SHP77 (cell line): ENCODE results near the gene UVSSA.

Experiments
- DNase-seq, 2 experiments: peaks; one replicate each; lab custom pipeline; 2025; lab: John Stamatoyannopoulos, UW

Gene UVSSA

DNA sequence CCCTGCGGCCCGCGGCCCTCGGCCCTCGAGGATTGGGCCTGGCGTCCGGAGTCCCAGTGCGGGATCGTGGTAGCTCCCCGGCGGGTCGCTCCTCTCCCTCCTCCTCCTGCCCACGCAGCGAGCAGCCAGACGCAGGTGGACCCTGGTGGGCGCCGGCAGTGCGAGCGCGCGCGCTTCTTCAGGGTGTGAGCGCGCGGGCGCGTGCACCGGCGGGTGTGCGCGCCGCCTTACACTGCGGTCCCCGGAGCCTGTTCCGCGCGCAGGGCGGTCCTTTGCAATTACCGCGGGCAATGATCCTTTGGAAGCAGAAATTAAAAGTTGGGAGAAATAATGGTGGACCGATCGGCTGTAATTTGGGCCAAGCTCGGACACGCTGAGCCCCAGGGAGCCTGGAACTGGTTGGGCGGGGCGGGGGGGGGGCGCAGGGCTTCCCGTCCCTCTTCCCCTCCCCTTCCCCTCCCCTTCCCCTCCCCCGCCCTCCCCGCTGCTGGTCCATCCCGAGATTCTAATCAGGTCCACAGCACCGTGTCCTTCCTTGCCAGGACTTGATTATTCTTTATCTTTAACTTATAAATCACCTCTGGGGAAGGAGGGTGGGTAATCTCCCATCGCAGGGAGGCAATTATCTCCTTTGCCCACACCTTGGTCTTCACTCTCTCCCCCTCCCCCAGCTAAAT lies 60.8 kb downstream of the UVSSA start:
- no peak for DNase-seq

DNA sequence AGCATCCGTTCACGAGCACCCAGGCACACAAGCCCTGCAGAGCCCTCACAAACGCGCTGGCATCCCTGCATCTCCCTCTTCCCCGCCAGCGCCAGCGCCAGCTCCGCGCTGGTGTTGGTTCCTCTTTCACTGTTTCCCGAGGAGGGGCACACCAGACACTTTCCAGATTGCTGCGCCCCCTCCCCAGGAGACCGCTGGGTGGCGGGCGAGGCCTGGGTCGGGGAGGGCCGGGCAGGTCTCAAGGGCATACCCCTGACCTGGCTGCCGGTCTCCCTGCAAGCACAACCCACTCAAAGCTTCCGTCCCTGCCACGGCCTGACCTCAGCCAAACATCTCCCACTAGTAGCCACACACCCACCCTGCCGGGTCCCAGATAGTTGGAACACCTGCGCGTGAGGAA lies 61.4 kb downstream of the UVSSA start:
- no peak for DNase-seq

DNA sequence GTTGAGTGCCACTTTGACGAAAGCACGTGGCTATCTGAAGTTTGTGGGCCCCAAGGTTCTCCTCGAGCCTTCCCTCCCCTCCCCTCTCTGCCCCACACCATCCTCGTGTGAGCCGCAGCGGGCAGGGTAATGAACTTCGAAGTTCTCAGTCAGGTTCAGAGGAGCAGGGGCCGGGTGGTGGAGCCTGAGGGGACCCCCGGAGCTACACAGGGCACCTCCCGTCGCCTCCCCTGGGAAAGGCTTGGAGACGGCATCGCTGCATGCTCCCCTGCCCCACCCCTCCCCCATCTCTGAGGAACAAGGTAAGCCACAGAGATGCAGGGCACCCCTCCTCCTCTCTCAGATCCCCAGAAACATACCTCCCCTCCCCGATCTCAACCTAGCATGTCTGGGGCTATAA lies 62.1 kb downstream of the UVSSA start:
- DNase-seq, result no peak

DNA sequence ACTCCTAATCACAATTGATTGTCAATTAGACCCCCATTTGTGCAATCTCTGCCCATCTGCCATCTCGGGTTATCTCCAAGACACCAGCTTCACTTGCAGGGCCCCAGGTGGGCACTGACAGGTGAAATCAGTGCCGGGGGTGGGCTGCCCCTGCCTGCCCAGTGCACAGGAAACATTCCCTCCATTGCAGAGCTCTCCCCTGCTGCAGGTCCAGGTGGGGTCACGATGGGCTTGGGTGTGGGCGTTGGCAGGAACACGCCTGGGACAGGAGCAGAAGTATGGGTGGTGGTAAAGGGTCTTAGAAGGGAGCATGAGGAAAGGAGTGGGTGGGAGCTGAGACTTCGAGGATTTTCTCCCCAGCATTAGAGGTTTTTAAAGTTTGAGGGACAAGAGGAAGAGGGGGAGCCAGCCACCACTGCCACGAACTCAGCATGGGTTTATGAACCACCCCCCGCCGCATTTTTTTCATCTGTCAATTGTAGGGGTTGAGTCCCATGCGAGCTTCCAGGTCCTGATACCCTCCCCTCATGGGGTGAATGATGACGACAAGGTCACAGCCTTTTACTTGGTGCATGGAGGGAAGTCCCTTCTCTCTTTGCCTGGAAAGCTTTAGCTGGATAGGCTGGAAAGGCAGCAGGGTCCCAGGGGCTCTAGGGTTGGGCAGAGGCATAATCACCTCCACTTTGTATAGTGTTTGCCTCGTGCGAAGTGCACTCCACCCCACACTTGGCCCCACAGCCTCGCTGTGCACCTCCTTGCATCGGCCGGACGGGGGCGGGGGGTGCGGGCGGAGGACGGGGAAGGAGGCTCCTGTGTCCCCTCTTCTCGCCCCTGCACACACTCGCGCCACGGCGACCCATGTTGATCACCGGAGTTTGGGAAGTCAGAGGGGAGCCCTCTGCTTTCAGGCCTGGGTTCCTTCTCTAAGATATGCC lies 62.8 kb downstream of the UVSSA start:
- no peak for DNase-seq

DNA sequence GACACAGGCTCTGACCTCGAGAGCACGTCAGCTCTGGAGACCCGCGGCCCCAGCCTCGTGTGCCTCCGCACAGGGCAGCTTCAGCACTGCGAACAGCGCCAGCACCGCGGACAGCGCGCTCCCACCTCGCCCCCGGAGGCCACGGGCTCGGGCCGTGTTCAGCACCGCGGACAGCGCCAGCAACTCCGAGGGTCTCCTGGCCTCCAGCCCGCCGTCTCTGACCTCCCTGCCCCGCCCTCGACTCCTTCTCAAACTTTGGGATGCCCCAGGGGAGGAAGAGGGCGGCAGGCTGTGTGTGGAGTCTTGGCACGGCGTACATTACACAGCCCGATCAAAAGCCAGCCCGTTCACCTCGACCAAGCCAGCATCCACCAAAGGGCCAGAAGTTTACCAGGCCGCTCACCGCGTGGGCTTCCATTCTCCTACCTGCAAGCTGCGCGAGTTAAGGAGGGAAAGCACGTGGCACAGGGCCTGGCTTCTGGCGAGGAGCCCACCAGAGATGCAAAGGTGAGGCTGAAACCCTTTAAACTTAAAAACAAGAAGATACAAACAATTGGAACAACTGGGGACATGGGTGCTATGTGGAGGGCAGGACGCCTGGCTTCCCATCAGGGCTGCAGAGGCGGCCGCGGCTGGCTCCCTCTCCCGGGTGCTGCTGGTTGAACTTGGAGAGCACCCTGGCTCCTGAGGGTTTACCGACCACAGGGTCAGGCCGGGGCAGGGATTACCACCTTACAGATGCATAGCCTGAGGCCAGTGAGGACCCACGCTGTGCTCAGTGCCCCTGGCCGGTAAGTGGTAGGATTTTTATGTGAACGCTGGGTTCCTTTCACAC lies 63.7 kb downstream of the UVSSA start:
- DNase-seq, result no peak

DNA sequence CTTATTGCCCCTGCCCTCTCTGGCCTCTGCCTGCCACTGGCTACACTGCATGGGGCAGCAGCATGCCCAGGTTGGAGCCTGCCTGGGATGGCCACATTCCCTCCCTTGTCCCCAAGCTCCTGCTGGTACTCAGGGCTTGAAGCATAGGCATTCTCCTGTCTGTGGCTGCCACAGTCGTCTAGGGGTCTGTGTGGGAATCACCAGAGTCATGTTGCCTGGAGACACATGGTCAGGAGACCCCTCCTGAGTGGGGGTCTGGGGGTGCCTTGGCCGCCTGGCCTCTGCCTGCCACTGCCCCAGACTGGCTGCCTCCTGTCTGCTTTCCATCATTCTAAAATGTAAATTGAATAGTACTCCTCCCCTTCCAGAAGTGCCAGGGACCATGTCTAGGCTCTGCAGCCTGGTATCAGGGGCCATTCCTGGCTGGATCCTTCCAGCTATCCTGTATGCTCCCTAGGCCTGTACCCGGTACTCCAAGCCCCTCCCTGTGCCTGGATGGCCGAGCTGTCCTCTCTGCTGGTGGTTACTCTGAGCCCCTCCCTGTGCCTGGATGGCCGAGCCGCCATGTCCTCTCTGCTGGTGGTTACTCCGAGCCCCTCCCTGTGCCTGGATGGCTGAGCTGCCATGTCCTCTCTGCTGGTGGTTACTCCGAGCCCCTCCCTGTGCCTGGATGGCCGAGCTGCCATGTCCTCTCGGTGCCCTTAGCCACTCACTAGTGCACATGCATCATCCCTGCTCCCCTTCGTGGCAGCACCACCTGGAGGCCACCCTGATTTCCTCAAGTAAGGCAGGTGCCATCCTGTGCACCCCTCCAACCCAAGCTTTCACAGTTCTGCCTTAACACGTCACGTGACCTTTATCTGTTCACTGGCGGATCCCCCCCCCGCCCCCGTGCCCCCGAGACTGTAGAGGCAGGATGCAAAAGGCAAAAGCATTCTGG lies 64.7 kb downstream of the UVSSA start:
- no peak for DNase-seq

DNA sequence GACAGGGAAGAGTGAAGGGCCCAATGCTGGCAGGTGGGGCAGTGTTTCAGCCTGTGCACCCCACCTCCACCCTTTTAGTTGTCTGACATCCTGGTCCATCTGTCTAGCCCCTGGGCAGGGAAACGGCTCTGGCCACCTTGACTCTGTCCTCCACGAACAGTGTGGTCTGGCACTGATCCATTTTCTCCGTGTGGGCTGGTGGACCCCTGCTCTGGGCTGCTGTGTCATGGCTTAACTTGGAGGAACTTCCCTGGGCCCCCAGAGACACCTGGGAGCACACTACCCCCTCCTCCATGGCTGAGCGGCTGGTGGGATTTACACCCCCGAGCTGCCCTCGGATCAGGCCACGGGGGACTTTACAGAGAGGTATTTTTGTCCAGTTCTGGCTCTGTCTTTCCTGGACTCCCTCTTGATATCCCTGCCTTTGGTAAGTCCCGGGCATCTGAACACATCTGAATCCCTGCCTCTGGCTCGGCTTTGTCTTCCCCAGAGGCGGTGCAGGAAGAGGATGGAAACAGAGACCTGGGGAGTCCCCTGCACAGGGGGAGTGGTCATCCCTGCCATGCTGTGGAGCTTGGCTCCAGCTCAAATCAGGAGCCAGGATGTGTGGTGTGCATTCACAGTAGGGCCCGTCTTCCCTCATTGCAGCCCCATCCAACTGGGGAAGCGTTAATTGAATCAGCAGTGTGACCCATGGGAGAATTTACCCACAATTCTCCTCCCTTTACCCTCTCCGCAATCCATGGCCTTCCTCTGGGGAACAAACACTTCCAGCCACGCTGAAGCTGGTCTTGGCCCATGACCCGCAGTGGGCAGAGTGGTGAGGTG lies 65.6 kb downstream of the UVSSA start:
- no peak for DNase-seq

DNA sequence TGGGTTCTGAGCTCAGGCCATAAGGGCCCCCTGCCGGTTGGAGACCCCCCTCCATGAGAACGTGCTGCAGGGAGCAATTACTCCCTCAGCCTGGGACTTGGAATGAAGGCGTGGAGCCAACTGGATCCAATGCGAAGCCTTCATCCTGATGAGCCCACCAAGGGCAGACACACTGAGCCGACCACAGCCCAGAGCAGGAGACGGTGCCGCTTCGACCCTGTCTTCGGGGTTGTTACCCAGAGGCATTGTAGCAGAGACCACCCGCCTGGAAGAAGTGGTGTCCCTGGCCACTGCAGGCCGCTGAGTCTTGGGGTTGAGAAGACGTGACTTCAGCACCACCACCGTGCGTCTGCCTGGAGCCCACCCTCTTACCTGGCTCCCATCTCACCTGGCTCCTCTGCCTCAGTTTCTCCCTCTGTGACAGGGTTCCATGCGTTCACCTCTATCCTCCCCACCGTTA lies 66.2 kb downstream of the UVSSA start:
- DNase-seq, result no peak

DNA sequence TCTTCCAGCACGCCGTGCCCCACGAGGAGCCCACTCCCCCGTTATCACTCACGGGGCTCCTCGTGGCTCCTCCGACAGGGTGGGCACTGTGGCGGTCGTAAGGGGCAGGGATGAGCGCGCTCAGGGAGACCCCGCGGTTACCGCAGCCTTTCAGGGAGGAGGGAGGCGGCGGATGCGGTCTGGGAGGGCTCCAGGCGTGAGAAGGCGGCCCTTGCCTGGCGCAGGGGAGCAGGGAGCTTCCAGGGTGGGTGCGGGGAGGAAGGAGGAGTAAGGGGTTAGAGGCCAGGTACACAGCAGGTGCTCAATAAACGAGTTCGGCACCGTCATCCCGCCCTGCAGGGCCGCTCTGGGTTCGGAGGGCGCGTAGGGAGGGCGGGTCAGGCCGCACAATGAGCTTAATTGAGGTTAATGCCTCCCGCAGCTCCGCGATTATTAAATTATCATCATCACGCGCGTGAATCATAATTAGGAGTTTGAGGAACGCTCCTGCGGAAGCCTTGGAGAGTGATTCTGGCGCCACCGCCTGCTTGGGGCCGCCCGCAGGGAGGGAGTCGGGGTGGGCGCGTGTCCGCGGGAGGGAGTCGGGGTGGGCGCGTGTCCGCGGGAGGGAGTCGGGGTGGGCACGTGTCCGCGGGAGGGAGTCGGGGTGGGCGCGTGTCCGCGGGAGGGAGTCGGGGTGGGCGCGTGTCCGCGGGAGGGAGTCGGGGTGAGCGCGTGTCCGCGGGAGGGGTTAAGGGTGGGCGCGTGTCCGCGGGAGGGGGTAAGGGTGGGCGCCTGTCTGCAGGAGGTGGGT lies 66.9 kb downstream of the UVSSA start:
- DNase-seq, result no peak

DNA sequence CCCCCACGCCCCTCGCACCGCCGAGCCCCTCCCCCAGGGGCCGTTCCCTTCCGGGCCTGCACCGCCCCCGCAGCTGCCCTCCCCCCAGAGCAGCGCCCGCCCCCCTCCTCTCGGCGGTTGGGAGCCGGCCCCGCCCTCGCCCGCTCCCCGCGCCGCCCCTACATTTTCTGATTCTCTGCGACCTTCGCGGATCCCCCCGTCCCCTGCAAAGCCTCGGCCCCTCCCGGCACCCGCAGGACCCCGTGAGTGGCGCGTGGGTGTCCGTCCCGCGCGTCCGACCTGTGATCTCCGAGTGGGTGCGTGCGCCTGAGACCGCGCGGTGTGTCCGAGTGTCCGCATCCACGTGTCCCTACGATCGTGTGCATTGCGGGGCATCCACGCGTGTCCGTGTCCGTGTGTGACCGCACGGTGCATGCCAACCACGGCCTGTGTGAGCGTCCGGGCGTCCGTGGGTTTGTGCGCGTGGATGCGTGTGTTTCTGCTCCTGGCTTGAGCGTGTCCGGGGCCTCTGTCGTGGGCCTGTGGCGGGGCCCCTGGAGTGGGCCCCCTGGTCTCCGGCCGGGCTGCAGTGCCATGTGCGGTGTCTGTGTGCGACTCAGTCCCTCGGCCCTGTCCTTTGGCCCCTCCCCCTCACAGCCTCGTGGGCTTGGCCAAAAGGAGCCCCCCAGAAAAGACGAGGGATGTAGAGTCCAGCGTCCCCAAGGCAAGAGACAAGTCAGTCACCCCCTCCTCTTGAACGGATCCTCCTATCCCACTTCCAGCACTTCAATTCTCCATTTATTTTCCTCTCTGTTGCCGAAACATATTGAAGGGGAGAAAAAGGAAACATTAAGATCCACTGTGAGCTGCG lies 68.0 kb downstream of the UVSSA start:
- no peak for DNase-seq

DNA sequence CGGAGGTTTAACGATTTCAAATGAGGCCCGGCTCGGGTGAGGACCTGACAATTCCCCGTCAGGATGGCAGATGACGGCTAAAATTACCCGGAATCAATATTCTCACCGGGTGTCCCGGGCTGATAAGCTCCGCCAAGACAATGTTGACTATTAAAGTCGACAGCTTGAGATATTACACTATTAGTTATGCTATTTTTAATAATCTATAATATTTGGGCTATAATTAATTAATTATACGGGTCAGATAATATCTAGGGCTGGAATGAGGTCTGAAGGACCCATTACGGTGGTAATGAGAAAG lies 68.6 kb downstream of the UVSSA start:
- no peak for DNase-seq

DNA sequence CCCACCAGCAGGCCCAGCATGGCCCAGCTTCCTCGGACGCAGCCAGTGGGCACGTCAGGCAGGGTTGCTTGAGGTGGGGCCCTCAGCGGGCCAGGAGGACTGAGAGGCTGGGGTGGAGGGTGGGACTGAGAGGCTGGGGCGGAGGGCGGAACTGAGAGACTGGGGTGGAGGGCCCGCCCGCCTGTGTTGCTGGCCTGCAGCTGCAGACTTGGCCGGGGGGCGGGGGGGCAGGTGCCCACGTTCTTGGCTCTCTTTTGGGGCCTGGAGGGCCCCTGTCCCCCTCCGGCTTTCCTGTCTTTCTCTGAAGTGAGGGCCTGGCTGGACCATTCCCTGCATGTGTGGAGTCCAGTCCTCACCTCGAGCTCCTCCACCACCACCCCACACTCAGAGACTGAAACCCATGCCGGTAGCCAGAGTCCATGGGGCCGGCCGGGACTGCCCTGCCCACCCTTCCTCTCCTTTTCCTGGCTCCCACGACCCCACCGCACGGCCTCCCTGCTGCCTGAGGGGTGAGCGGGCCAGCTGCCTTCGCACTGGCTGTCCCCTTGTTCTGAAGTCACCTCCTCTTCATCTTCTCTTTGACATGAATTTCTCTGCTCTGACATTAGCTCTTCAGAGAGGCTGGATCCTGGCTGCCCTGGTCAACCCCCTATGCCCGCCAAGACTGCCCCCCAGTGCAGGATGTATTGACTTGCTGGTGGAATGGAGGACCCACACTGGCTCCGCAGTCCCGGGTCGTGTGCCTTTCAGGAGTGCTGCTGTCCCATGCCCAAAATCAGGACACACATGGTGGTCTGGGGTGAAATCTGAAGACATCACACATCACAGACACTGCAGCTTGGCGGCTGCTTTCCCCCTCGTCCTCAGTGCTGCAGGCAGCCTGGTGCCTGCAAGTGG lies 69.3 kb downstream of the UVSSA start:
- no peak for DNase-seq

DNA sequence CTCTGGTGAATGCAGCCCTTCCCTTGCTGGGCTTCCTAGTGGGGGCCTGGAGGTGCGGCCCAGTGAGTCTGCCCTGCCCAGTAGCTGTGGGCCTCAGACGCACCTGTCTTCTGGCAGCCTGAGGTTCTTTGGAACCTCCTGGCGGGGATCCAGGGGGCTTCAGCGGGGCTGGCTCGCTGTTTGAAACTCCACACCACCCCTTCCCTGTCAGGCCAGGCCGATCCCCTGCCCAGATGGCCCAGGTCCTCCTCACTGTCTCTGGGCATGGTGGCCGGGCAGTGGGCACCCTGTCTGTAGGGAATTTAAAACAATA lies 69.9 kb downstream of the UVSSA start:
- no peak for DNase-seq

DNA sequence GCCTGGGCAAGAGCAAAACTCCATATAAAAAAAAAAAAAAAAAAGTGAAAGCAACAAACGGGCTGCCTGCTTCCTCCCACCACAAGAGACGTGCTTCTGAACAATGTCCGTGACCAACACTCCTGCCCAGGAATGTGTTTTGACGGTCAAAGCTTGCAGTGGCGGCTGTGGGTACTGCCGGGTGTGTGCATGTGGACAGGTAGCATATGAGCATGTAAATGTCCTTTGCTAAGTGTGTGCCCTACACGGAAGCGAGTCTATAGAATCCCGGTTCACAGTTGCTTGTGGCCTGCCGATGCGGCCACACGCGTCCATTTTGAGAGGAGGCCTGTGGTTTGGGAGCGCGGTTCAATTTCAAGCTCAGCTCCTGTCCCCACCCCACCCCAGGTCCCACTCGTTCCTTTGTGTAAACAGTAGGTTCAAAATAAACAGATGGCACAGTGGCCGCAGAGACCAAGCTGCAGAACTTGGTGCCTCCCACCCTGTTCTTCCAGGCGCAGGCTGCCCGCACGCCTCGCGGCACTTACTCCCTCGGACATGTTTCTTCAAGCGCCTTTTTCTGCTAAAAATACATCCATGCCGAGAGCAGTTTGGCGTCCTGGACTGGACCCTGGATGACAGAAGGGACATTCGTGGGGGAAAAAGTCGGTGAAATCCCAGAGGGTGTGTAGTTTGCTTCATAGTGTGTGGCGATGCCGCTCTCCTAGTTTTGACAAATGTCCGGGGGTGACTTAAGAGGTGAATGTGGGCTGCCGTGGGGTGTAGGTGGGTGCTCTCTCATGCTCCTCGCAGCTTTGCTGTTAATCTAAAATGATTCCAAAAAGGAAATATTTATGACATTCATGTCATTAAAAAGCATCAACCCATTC lies 70.7 kb downstream of the UVSSA start:
- no peak for DNase-seq

DNA sequence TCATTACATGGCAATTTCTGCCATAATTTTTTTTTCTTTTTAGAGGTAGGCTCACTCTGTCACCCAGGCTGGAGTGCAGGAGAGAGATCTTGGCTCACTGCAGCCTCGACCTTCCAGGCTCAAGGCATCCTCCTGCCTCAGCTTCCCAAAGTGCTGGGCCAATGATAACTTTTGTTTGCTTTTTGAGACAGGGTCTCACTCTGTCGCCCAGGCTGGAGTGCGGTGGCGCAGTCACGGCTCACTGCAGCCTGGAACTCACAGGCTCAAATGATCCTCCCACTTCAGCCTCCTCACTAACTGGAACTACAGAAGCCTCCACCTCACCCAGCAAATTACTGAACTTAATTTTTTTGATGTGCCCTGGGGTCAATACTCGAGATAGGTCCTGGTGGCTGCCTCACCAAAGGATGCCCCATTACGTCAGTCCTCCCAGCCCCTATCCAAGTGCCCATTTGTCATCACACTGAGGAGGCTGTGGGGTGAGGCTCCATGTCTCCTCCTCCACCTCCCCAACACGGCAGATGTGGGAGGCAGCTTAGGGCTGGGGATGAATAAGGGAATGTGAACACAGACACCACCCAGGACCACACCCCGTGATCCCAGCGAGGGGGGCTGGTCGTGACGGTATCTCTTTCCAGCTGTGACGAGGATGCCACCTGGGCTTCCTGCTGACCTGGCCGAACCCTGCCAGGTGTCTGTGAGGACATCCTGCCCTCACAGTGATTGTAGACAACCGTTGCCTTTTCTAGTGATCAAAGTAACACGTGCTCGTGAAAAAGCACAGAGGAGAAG lies 71.7 kb downstream of the UVSSA start:
- no peak for DNase-seq

DNA sequence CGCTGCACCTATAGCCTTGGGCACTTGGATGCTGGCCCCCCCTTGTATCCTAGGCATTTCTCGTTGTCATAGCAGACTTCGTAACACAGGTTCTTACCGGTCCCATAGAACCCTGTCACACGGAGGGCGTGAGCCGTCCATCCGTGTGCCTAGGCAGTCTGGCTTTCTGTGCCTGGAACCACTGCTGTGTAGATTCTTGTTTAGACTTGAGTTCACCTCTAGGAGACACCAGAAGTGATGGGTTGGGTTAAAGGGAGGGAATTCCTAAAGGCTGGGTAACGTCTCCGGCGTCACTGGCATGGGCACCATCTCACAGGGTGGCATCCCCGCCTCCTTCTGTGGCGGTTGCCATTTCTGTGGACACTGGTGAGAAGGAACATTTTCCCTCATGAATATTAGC lies 72.7 kb downstream of the UVSSA start:
- no peak for DNase-seq
